Iris pigment epithelial cell (primary cell): ENCODE results near the gene GNG2.

Source experiments
- DNase-seq: peaks from one replicate; pipeline ENCODE4 v3.0.0-alpha.2; 2011; ENCODE audit warnings: low read depth

The GNG2 gene

DNA sequence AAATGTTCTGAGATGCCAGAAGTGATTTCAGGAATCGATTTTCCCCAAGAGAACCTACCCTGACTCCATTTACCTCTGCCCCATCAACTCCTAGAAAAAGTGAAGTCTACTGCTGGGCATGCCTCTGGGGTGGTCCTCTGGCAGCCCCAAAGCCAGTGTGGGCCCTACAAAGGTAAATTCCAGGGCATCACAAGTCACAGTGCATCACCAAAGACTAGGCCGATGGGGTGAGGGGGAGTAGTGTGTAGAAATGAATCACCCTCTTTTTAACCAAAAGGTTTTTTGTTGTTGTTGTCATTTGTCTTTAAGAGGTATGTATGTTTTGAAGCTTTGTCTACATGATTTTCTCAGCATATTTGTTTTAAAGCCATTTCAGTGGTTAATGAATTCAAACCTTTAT, 82.6 kb downstream of the GNG2 start:
- no peak for DNase-seq

- no peak for DNase-seq
These were observed 89.6 kb downstream of the GNG2 start for GRCh38 chr14:51950007-51950406.

- DNase-seq: no peak
These were observed 91.2 kb downstream of the GNG2 start for GRCh38 chr14:51951656-51952055.

- no peak for DNase-seq
These were observed 93.6 kb downstream of the GNG2 start for GRCh38 chr14:51954031-51954430.

- DNase-seq: no peak
These were observed 94.2 kb downstream of the GNG2 start for GRCh38 chr14:51954657-51955056.

DNA sequence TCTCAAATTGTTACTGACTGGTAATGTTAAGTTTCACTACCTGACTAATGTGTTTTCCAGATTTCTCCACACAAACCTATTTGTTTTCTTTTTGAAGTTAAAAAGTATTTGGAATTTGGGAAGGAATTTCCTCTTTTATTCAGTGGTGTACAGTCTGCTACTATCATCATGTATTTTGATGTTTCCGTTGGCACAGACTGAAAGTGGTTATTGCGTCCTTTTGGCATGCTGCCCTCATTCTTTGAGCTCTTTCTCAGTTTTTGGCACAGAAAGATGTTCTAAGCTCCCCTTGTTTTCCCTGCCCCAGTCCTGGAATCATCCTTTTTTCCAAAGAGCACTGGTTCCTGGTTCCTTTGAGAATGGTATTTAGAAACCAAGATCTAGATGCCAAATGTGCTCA, 97.5 kb downstream of the GNG2 start:
- DNase-seq: peak; percentile 71

GRCh38 chr14:51959928-51960327, 99.5 kb downstream of the GNG2 start:
- no peak for DNase-seq

GRCh38 chr14:51960866-51961265, 100.5 kb downstream of the GNG2 start:
- DNase-seq: no peak

DNA sequence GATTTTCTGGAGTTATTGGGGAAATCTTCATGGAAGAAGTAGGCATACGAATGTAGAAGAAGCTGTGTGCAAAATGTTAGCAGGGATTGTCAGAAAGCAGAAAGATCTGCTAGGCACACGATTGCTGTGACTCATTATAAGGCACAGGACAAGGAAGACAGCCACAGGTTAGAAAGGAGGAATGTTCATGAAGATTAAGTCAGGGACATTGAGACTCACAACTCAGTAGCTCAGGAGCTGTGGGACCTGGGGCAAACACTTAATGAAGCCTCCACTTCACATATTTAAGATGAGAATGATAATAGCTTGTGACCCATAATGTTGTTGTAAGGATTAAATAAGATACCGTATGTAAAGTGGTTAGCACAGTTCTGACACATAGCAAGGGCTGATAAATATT, 102.3 kb downstream of the GNG2 start:
- peak; percentile 41 for DNase-seq

DNA sequence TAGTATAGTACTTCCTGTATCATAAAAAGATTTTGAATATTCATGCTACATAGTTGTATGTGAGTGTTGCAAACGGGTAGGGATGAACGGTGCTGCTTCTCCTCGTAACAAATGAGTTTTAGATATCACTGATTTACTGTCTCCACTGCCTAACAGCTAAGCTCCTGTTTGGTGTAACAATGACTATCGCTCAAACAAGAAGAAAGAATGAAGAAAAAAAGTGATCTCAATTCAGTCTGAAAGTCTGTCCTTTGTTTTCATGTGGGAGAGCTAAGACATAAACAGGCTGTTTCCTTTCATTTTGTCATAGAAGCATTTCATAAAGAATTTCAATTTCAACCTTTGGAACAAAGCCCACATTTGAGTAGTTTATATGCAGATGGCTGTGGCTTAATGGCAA, 102.9 kb downstream of the GNG2 start:
- DNase-seq: peak; percentile 72

DNA sequence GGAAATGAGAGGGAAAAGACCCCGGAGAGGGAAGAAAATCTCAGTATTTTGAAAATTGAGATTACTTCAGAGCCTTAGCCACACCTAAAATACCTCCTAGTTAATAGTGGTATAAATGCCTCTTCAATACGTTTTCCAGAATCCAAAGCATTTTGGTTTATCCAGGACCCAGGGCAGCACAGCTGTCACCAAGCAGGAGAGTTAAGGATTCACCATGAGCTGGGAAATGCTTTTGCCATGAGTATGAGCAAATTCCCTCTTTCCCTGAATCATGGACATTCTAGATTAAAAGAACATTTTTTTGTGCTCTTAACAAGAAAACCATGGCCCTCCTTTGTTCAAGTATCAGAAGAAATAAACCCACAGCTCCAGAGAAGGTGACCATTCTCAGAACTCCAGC, 107.1 kb downstream of the GNG2 start:
- DNase-seq: no peak

GRCh38 chr14:51969852-51970540, 109.6 kb downstream of the GNG2 start:
- DNase-seq: no peak

DNA sequence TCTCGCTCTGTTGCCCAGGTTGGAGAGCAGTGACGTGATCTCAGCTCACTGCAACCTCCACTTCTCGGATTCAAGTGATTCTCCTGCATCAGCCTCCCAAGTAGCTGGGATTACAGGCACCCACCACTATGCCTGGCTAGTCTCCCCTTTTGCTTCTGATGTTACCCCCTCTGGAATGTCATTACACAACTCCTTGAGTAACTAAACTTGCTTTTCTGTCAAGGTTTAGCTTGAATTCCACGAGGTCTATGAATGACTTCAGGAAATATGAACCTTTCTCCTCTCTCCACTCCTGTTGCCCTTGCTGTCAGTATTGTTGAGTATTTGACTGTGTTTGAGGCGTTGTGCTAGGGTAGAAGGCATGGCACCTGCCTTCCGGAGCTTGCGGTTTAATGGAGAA, 112.2 kb downstream of the GNG2 start:
- peak; percentile 57 for DNase-seq

DNA sequence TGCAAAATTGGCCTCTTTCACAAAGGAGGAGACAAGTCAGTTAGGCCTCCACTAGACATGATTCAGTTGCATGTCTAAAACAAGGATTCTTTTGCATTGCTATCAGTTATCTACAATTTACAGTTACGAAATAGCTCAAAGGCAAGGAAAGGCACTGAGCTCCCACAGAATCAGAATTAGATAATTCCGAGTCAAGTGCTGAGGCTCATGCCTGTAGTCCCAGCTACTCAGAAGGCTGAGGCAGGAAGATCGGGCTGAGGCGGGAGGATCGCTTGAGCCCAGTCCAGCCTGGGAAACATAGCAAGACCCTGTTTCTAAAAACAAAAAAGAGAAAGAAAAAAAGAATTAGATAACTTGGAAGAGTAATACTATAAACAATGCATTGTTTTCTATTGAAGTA, 116.7 kb downstream of the GNG2 start:
- DNase-seq: peak; percentile 34

GRCh38 chr14:51978681-51979085, 118.3 kb downstream of the GNG2 start:
- DNase-seq: no peak

GRCh38 chr14:51979088-51979709, 118.8 kb downstream of the GNG2 start:
- peak; percentile 79 for DNase-seq

- DNase-seq: no peak
These were observed 120.9 kb downstream of the GNG2 start for GRCh38 chr14:51981218-51981854.

GRCh38 chr14:51988221-51988620, 127.8 kb downstream of the GNG2 start:
- DNase-seq: no peak

GRCh38 chr14:51989293-51990234, 129.2 kb downstream of the GNG2 start, which contains the start of gene RTRAF:
Gene RTRAF, plus strand, starts transcription at chr14:51989546. Its CDS starts 94 bp downstream, at chr14:51989640.
- peak; percentile 97 for DNase-seq

GRCh38 chr14:51990488-51990887, 130.1 kb downstream of the GNG2 start:
- DNase-seq: no peak

- no peak for DNase-seq
These were observed 133.0 kb downstream of the GNG2 start for GRCh38 chr14:51993285-51993920.
